ENCODE results near the gene CRAMP1. TPM values are rescaled to one million over a fixed set of nuclear protein-coding genes. Genes with fewer than 3 reads are reported as not detected.

The CRAMP1 gene
- total RNA-seq = 3.7 and 5.2 TPM in 2 replicates

DNA sequence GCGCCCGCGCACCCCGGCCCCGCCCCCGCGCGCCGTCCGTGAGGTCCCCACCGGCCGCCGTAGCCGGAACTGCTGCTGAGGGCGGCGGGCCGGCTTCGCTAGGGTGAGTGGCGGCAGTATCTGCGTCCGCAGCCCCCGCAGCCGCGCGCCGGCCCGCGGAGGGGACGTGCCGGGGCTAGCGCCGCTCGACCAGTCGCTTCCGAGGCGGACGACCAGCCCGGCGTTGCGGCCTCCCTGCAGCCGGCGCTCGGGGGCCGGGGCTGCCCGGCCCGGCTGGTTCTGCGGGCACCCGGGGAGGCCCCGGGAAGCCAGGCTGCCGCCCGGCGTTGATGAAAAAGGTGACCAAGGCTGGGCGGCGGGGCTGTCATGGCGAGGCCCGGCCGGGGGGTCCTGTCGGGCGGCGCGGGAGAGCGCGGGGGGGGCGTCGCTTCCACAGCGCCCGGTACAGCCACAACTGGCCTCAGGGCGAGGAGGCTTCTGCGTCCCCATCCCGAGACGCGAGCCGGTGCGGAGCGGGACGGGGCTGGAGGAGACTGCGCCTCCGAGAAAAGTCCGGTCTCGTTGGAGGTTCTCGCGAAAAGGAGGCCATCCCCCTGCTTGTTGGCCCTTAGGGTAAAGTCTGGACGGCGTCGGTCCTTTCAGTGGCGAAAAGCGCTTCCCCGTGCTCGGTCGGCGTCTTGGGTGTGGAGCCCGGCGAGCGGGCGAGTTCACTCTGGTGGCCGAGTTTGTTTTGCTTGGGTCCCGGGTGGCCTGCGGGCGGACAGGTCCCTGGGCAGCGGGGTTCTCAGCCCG is at the start of gene CRAMP1:
Gene CRAMP1 (plus strand): TSS at position 41 of the 792 bp plus-strand sequence. CDS start 2,280 bp downstream, outside the sequence.

GRCh38 chr16:1677942-1678499 is 65.9 kb downstream of the CRAMP1 start, which contains the start of gene JPT2:
Gene JPT2 (plus strand): TSS chr16:1678279. CDS start chr16:1678313, 34 bp downstream.

GRCh38 chr16:1705688-1706385 is 93.7 kb downstream of the CRAMP1 start, which contains the start of gene MAPK8IP3:
Gene MAPK8IP3 (plus strand): TSS chr16:1706195. CDS start chr16:1706340, 145 bp downstream.

Other genes starting within 250 kb of the CRAMP1 start
- gene UNKL, start 197.7 kb upstream of the CRAMP1 start, total RNA-seq = 7.6 and 9.8 TPM in 2 replicates
- 9.0 and 21.1 TPM in 2 replicates for gene UQCC4, start 191.6 kb upstream of the CRAMP1 start, total RNA-seq
- not detected in 2 replicates for gene PERCC1, start 181.3 kb upstream of the CRAMP1 start, total RNA-seq
- 1.4 TPM in 1 of 2 replicates, not detected in the other for gene CCDC154, start 167.8 kb upstream of the CRAMP1 start, total RNA-seq
- 50.6 and 80.9 TPM in 2 replicates for gene CLCN7, start 137.3 kb upstream of the CRAMP1 start, total RNA-seq
- 0.19 TPM in 1 of 2 replicates, not detected in the other for gene PTX4, start 123.4 kb upstream of the CRAMP1 start, total RNA-seq
- 9.0 and 18.8 TPM in 2 replicates for gene TELO2, start 119.0 kb upstream of the CRAMP1 start, total RNA-seq
- gene TMEM204, start 78.7 kb upstream of the CRAMP1 start, total RNA-seq = 17.5 and 21.1 TPM in 2 replicates
- 18.2 and 25.9 TPM in 2 replicates for gene IFT140, start 288 bp upstream of the CRAMP1 start, total RNA-seq
- 52.3 and 55.0 TPM in 2 replicates for gene JPT2, start 65.9 kb downstream of the CRAMP1 start, total RNA-seq
- gene MAPK8IP3, start 93.8 kb downstream of the CRAMP1 start, total RNA-seq = 25.7 and 46.2 TPM in 2 replicates
- 71.9 and 85.4 TPM in 2 replicates for gene NME3, start 159.2 kb downstream of the CRAMP1 start, total RNA-seq
- gene EME2, start 160.4 kb downstream of the CRAMP1 start, total RNA-seq = 7.7 and 9.6 TPM in 2 replicates
- gene MRPS34, start 160.8 kb downstream of the CRAMP1 start, total RNA-seq = 45.1 and 90.1 TPM in 2 replicates
- gene SPSB3, start 170.2 kb downstream of the CRAMP1 start, total RNA-seq = 21.5 and 37.5 TPM in 2 replicates
- gene NUBP2, start 170.6 kb downstream of the CRAMP1 start, total RNA-seq = 52.7 and 84.4 TPM in 2 replicates
- gene IGFALS, start 181.3 kb downstream of the CRAMP1 start, total RNA-seq = not detected in 2 replicates
- 70.5 and 79.0 TPM in 2 replicates for gene HAGH, start 214.5 kb downstream of the CRAMP1 start, total RNA-seq
- 62.6 and 71.5 TPM in 2 replicates for gene FAHD1, start 214.8 kb downstream of the CRAMP1 start, total RNA-seq